Activated CD4-positive, alpha-beta T cell treated with anti-CD3 and anti-CD28 coated beads, Interleukin-2, amount 10 ng/mL, durations not matched to agents 7 days and 5 days (primary cell): ENCODE data around the gene PACRG. TPM values are rescaled to one million over a fixed set of nuclear protein-coding genes. Genes with fewer than 3 reads are reported as not detected.

ENCODE experiments used
- CTCF ChIA-PET: fragments of 350-600 bp; sonication (Branson Sonifier 250); formaldehyde crosslinking; loops from one replicate; lab custom pipeline; 2021; ENCODE audit warnings: antibody characterized with exemption; lab: Charles Lee
- POLR2A ChIA-PET: fragments of 350-600 bp; sonication (Branson Sonifier 250); formaldehyde crosslinking; loops from one replicate; lab custom pipeline; 2021; ENCODE audit warnings: antibody characterized with exemption; lab: Charles Lee
- DNase-seq: peaks from one replicate; pipeline ENCODE4 v3.0.0-alpha.2; 2020
- H3K27ac Mint-ChIP-seq: one replicate; pipeline ENCODE4 v1.8.0; 2021; ENCODE audit warnings: mild to moderate bottlenecking, moderate library complexity, mixed read lengths
- H3K27me3 Mint-ChIP-seq: one replicate; pipeline ENCODE4 v1.8.0; 2021; ENCODE audit warnings: mixed read lengths
- H3K36me3 Mint-ChIP-seq: one replicate; pipeline ENCODE4 v1.8.0; 2021; ENCODE audit warnings: low read depth, mixed read lengths
- H3K4me1 Mint-ChIP-seq: one replicate; pipeline ENCODE4 v1.8.0; 2021; ENCODE audit warnings: mixed read lengths
- H3K4me3 Mint-ChIP-seq: one replicate; pipeline ENCODE4 v1.8.0; 2021; ENCODE audit warnings: mild to moderate bottlenecking, moderate library complexity, mixed read lengths
- H3K9me3 Mint-ChIP-seq: one replicate; pipeline ENCODE4 v1.8.0; 2021; ENCODE audit warnings: mixed read lengths
- total RNA-seq, 2 experiments: library from RNA; stranded (reverse); gene quantifications; one replicate each; pipeline ENCODE4 v1.2.3, GENCODE V29; 2021

The PACRG gene
- total RNA-seq, 2 experiments from 2014 or later, result 0.32 TPM; not detected in 1

GRCh38 chr6:162943369-162943768 lies 215.6 kb downstream of the PACRG start:
- POLR2A ChIA-PET, result no interaction called here
- Mint-ChIP-seq H3K4me1 (no peaks in the 10 kb centered on the region), H3K27ac (no peak overlapping the region), H3K27me3 (no peaks in the 10 kb centered on the region), H3K9me3 (peaks cover 15% of the 10 kb centered on the region), H3K4me3 (no peak overlapping the region), H3K36me3 (no peaks in the 10 kb centered on the region)
- CTCF ChIA-PET, result no interaction called here
- no peak for DNase-seq

- H3K36me3 Mint-ChIP-seq, result no peaks in the 10 kb centered on the region
- no peak overlapping the region for H3K4me3 Mint-ChIP-seq
- no peak for DNase-seq
- no peaks in the 10 kb centered on the region for H3K27me3 Mint-ChIP-seq
- no peak overlapping the region for H3K27ac Mint-ChIP-seq
- H3K4me1 Mint-ChIP-seq, result no peaks in the 10 kb centered on the region
- peaks cover 6% of the 10 kb centered on the region for H3K9me3 Mint-ChIP-seq
- ChIA-PET CTCF (no interaction called here), POLR2A (no interaction called here)
Measured at GRCh38 chr6:162951164-162951743, 223.5 kb downstream of the PACRG start.

GRCh38 chr6:162952423-162952822 lies 224.6 kb downstream of the PACRG start:
- POLR2A ChIA-PET, result no interaction called here
- Mint-ChIP-seq H3K27ac (no peak overlapping the region), H3K4me3 (no peak overlapping the region), H3K27me3 (no peaks in the 10 kb centered on the region), H3K4me1 (no peaks in the 10 kb centered on the region), H3K36me3 (no peaks in the 10 kb centered on the region), H3K9me3 (peaks cover 11% of the 10 kb centered on the region)
- DNase-seq, result no peak
- CTCF ChIA-PET, result no interaction called here

- POLR2A ChIA-PET, result no interaction called here
- DNase-seq, result no peak
- no peaks in the 10 kb centered on the region for H3K36me3 Mint-ChIP-seq
Measured at GRCh38 chr6:162957062-162957461, 229.3 kb downstream of the PACRG start.

GRCh38 chr6:162960679-162961457 lies 233.1 kb downstream of the PACRG start:
- Mint-ChIP-seq H3K36me3 (no peaks in the 10 kb centered on the region), H3K27ac (no peak overlapping the region), H3K4me1 (no peaks in the 10 kb centered on the region), H3K9me3 (peaks cover 20% of the 10 kb centered on the region), H3K27me3 (no peaks in the 10 kb centered on the region), H3K4me3 (no peak overlapping the region)
- ChIA-PET CTCF (no interaction called here), POLR2A (no interaction called here)
- DNase-seq, result no peak

More at GRCh38 chr6:162957062-162957461, 229.3 kb downstream of the PACRG start:
- CTCF ChIA-PET, result no interaction called here
- Mint-ChIP-seq H3K27me3 (no peaks in the 10 kb centered on the region), H3K9me3 (peaks cover 14% of the 10 kb centered on the region), H3K27ac (no peak overlapping the region), H3K4me1 (no peaks in the 10 kb centered on the region), H3K4me3 (no peak overlapping the region)

GRCh38 chr6:162962093-162962492 lies 234.3 kb downstream of the PACRG start:
- Mint-ChIP-seq H3K27ac (no peak overlapping the region), H3K27me3 (no peaks in the 10 kb centered on the region), H3K9me3 (peaks cover 14% of the 10 kb centered on the region), H3K4me3 (no peak overlapping the region), H3K36me3 (no peaks in the 10 kb centered on the region), H3K4me1 (no peaks in the 10 kb centered on the region)
- ChIA-PET CTCF (no interaction called here), POLR2A (no interaction called here)
- DNase-seq, result no peak

GRCh38 chr6:162963861-162964260 lies 236.1 kb downstream of the PACRG start:
- peaks cover 10% of the 10 kb centered on the region for H3K9me3 Mint-ChIP-seq
- H3K36me3 Mint-ChIP-seq, result no peaks in the 10 kb centered on the region
- DNase-seq, result no peak
- no peaks in the 10 kb centered on the region for H3K27me3 Mint-ChIP-seq
- no peaks in the 10 kb centered on the region for H3K4me1 Mint-ChIP-seq
- CTCF ChIA-PET, result no interaction called here
- H3K27ac Mint-ChIP-seq, result no peak overlapping the region
- POLR2A ChIA-PET, result no interaction called here
- H3K4me3 Mint-ChIP-seq, result no peak overlapping the region

- ChIA-PET CTCF (no interaction called here), POLR2A (no interaction called here)
- no peak overlapping the region for H3K4me3 Mint-ChIP-seq
- DNase-seq, result no peak
- no peaks in the 10 kb centered on the region for H3K4me1 Mint-ChIP-seq
- peaks cover 16% of the 10 kb centered on the region for H3K9me3 Mint-ChIP-seq
- H3K27me3 Mint-ChIP-seq, result no peaks in the 10 kb centered on the region
- no peaks in the 10 kb centered on the region for H3K36me3 Mint-ChIP-seq
- no peak overlapping the region for H3K27ac Mint-ChIP-seq
Measured at GRCh38 chr6:162964488-162965140, 236.8 kb downstream of the PACRG start.

- no peak for DNase-seq
- H3K4me1 Mint-ChIP-seq, result no peaks in the 10 kb centered on the region
- peaks cover 18% of the 10 kb centered on the region for H3K9me3 Mint-ChIP-seq
- no peaks in the 10 kb centered on the region for H3K36me3 Mint-ChIP-seq
- no peaks in the 10 kb centered on the region for H3K27me3 Mint-ChIP-seq
- no peak overlapping the region for H3K27ac Mint-ChIP-seq
- POLR2A ChIA-PET, result no interaction called here
- H3K4me3 Mint-ChIP-seq, result no peak overlapping the region
- CTCF ChIA-PET, result no interaction called here
Measured at GRCh38 chr6:162965366-162965765, 237.6 kb downstream of the PACRG start.

GRCh38 chr6:162970246-162970645 lies 242.5 kb downstream of the PACRG start:
- Mint-ChIP-seq H3K27me3 (no peaks in the 10 kb centered on the region), H3K36me3 (no peaks in the 10 kb centered on the region), H3K4me3 (no peak overlapping the region), H3K27ac (no peak overlapping the region), H3K4me1 (no peaks in the 10 kb centered on the region), H3K9me3 (peaks cover 31% of the 10 kb centered on the region)
- POLR2A ChIA-PET, result no interaction called here
- CTCF ChIA-PET, result no interaction called here
- no peak for DNase-seq

- no peak overlapping the region for H3K27ac Mint-ChIP-seq
- H3K4me3 Mint-ChIP-seq, result no peak overlapping the region
- H3K36me3 Mint-ChIP-seq, result no peaks in the 10 kb centered on the region
- no peaks in the 10 kb centered on the region for H3K4me1 Mint-ChIP-seq
- CTCF ChIA-PET, result interaction anchor here (0.5 kb wide), 1 partner anchor 1944 kb away, joined by 3 read pairs; no protein-coding TSS in a partner anchor
- peaks cover 26% of the 10 kb centered on the region for H3K9me3 Mint-ChIP-seq
- no peaks in the 10 kb centered on the region for H3K27me3 Mint-ChIP-seq
- POLR2A ChIA-PET, result no interaction called here
- DNase-seq, result no peak
Measured at GRCh38 chr6:162971356-162971755, 243.6 kb downstream of the PACRG start.

GRCh38 chr6:162973151-162973872 lies 245.5 kb downstream of the PACRG start:
- no peaks in the 10 kb centered on the region for H3K27me3 Mint-ChIP-seq
- ChIA-PET POLR2A (no interaction called here), CTCF (no interaction called here)
- H3K27ac Mint-ChIP-seq, result no peak overlapping the region
- H3K4me1 Mint-ChIP-seq, result no peaks in the 10 kb centered on the region
- H3K4me3 Mint-ChIP-seq, result no peak overlapping the region
- no peak for DNase-seq
- H3K9me3 Mint-ChIP-seq, result peaks cover 28% of the 10 kb centered on the region
- no peaks in the 10 kb centered on the region for H3K36me3 Mint-ChIP-seq

- CTCF ChIA-PET, result no interaction called here
- no peak overlapping the region for H3K4me3 Mint-ChIP-seq
- H3K36me3 Mint-ChIP-seq, result no peaks in the 10 kb centered on the region
- H3K9me3 Mint-ChIP-seq, result peaks cover 27% of the 10 kb centered on the region
- H3K27ac Mint-ChIP-seq, result no peak overlapping the region
- no peak for DNase-seq
- no peaks in the 10 kb centered on the region for H3K4me1 Mint-ChIP-seq
- H3K27me3 Mint-ChIP-seq, result no peaks in the 10 kb centered on the region
- POLR2A ChIA-PET, result no interaction called here
Measured at GRCh38 chr6:162973980-162974379, 246.2 kb downstream of the PACRG start.
